Putamen (tissue), 1 donor: ENCODE measurements around the gene THSD7B.
"Not testable (repeated sequence)": the region's sequence is repeated elsewhere in the genome, so short reads cannot be mapped to it uniquely, and the experiment has no call there.

Experiments
- DNase-seq: peaks from one replicate; pipeline ENCODE4 v3.0.0-alpha.2; 2016; ENCODE audit warnings: low spot score

Gene THSD7B

GRCh38 chr2:137255345-137255744 lies 490.0 kb downstream of the THSD7B start:
- no peak for DNase-seq

GRCh38 chr2:137255990-137256389 lies 490.6 kb downstream of the THSD7B start:
- DNase-seq, result no peak

GRCh38 chr2:137261881-137262585 lies 496.7 kb downstream of the THSD7B start:
- no peak for DNase-seq

GRCh38 chr2:137262594-137262993 lies 497.2 kb downstream of the THSD7B start:
- no peak for DNase-seq

GRCh38 chr2:137287913-137288639 lies 522.7 kb downstream of the THSD7B start:
- DNase-seq, result no peak

GRCh38 chr2:137291836-137292570 lies 526.7 kb downstream of the THSD7B start:
- DNase-seq, result no peak

GRCh38 chr2:137298377-137298776 lies 533.0 kb downstream of the THSD7B start:
- DNase-seq, result no peak

GRCh38 chr2:137300987-137301386 lies 535.6 kb downstream of the THSD7B start:
- no peak for DNase-seq

- no peak for DNase-seq
Observed at GRCh38 chr2:137302957-137303356, 537.6 kb downstream of the THSD7B start.

GRCh38 chr2:137316075-137316474 lies 550.7 kb downstream of the THSD7B start:
- no peak for DNase-seq

GRCh38 chr2:137321566-137321965 lies 556.2 kb downstream of the THSD7B start:
- DNase-seq, result no peak

- not testable (repeated sequence) for DNase-seq
Observed at GRCh38 chr2:137331562-137331961, 566.2 kb downstream of the THSD7B start.

GRCh38 chr2:137333386-137334165 lies 568.2 kb downstream of the THSD7B start:
- no peak for DNase-seq

GRCh38 chr2:137336067-137336466 lies 570.7 kb downstream of the THSD7B start:
- DNase-seq, result no peak

GRCh38 chr2:137339051-137339450 lies 573.7 kb downstream of the THSD7B start:
- DNase-seq, result no peak

GRCh38 chr2:137345994-137346393 lies 580.6 kb downstream of the THSD7B start:
- DNase-seq, result no peak

GRCh38 chr2:137348301-137348700 lies 583.0 kb downstream of the THSD7B start:
- no peak for DNase-seq

GRCh38 chr2:137357634-137358033 lies 592.3 kb downstream of the THSD7B start:
- DNase-seq, result no peak

- DNase-seq, result no peak
Observed at GRCh38 chr2:137367361-137367760, 602.0 kb downstream of the THSD7B start.

GRCh38 chr2:137369106-137369505 lies 603.8 kb downstream of the THSD7B start:
- DNase-seq, result no peak

GRCh38 chr2:137379186-137379585 lies 613.8 kb downstream of the THSD7B start:
- DNase-seq, result no peak

GRCh38 chr2:137380610-137381009 lies 615.3 kb downstream of the THSD7B start:
- DNase-seq, result no peak
